A673 (cell line): ENCODE measurements around the gene ROR1. TPM values are rescaled to one million over a fixed set of nuclear protein-coding genes. Genes with fewer than 3 reads are reported as not detected.
"Not testable (repeated sequence)": the region's sequence is repeated elsewhere in the genome, so short reads cannot be mapped to it uniquely, and the experiment has no call there.

Source experiments
- BruUV-seq: library from RNA; stranded (reverse); fragments of 400-500 nt; replicated peaks from 2 replicates; lab custom pipeline; 2021; lab: Mats Ljungman, UMichigan
- CTCF ChIA-PET: fragments of 300-600 bp; sonication (Branson Sonifier 250); formaldehyde crosslinking; loops from one replicate; lab custom pipeline; 2022; ENCODE audit warnings: antibody characterized with exemption; lab: Charles Lee
- POLR2A ChIA-PET: fragments of 300-600 bp; sonication (Branson Sonifier 250); formaldehyde crosslinking; loops from one replicate; lab custom pipeline; 2022; ENCODE audit warnings: antibody characterized with exemption; ENCODE audit not compliant: low non-redundant PET; lab: Charles Lee
- DNase-seq: peaks from one replicate; pipeline ENCODE4 v3.0.0-alpha.2; 2015; ENCODE audit warnings: low spot score
- H3K27ac ChIP-seq: fragments of 200-600 bp; sonication (generic); 2 replicates; pipeline ENCODE4 v1.5.1; 2016; ENCODE audit warnings: mixed run types, low read depth, mild to moderate bottlenecking, mixed read lengths, antibody characterized with exemption, low read length; ENCODE audit not compliant: poor library complexity, severe bottlenecking
- H3K27me3 ChIP-seq: fragments of 200-600 bp; sonication (generic); replicated peaks from 2 replicates; pipeline ENCODE4 v1.6.1; 2017; ENCODE audit warnings: mixed run types, low read depth, mild to moderate bottlenecking, mixed read lengths, antibody characterized with exemption, low read length; ENCODE audit not compliant: insufficient read depth, poor library complexity
- H3K36me3 ChIP-seq: fragments of 200-600 bp; sonication (generic); 2 replicates; pipeline ENCODE4 v1.6.1; 2016; ENCODE audit warnings: mixed run types, mild to moderate bottlenecking, mixed read lengths, antibody characterized with exemption, low read length; ENCODE audit not compliant: insufficient read depth, poor library complexity, severe bottlenecking
- H3K4me1 ChIP-seq: fragments of 200-600 bp; sonication (generic); 2 replicates; pipeline ENCODE4 v1.6.1; 2017; ENCODE audit warnings: mixed run types, mild to moderate bottlenecking, mixed read lengths, antibody characterized with exemption, low read length; ENCODE audit not compliant: insufficient read depth, poor library complexity, severe bottlenecking
- H3K4me3 ChIP-seq: fragments of 200-600 bp; sonication (generic); 2 replicates; pipeline ENCODE4 v1.5.1; 2016; ENCODE audit warnings: low read depth, mixed run types, mild to moderate bottlenecking, mixed read lengths, low read length; ENCODE audit not compliant: poor library complexity, severe bottlenecking
- H3K9me3 ChIP-seq: fragments of 200-600 bp; sonication (generic); 2 replicates; pipeline ENCODE4 v1.6.1; 2016; ENCODE audit warnings: mixed run types, low read depth, mild to moderate bottlenecking, mixed read lengths, antibody characterized with exemption, low read length; ENCODE audit not compliant: poor library complexity, severe bottlenecking
- CTCF ChIP-seq: fragments of 300-800, 200-600 bp; sonication (generic); conservative IDR thresholded peaks from 2 replicates; pipeline ENCODE4 v1.5.1; 2017; ENCODE audit warnings: low read depth, mild to moderate bottlenecking, antibody characterized with exemption, low read length, moderate library complexity, mixed read lengths
- EZH2 ChIP-seq: fragments of 200-600 bp; sonication (generic); IDR thresholded peaks from 2 replicates; pipeline ENCODE4 v1.6.1; 2017; ENCODE audit warnings: borderline replicate concordance, low read depth, mild to moderate bottlenecking, mixed read lengths, antibody characterized with exemption, low read length; ENCODE audit not compliant: poor library complexity, severe bottlenecking
- intact Hi-C: fragments of 100-400 bp; cut with micrococcal nuclease; formaldehyde crosslinking; loops from one replicate; pipeline ENCODE4 v1.10.0; 2022; ENCODE audit not compliant: unreplicated experiment
- total RNA-seq: library from RNA; stranded (reverse); gene quantifications from 2 replicates; pipeline ENCODE4 v1.2.3, GENCODE V29; 2021

Gene ROR1
- total RNA-seq, 1 experiment from 2014 or later: 7.4 TPM

- intact Hi-C loops: loop anchor here (10.0 kb wide), 1 partner anchor 859 kb away; no protein-coding TSS in a partner anchor
- Histone ChIP-seq H3K9me3 (no peaks in the 10 kb centered on the region), H3K4me3 (no peak overlapping the region), H3K4me1 (peaks cover 58% of the 10 kb centered on the region), H3K27me3 (no peaks in the 10 kb centered on the region), H3K36me3 (no peaks in the 10 kb centered on the region), H3K27ac (no peak overlapping the region)
- TF ChIP-seq CTCF: no peak
- no peak for TF ChIP-seq EZH2
- ChIA-PET POLR2A (no interaction called here), CTCF (no interaction called here)
- no TSS peak for BruUV-seq
- DNase-seq: no peak
Measured at GRCh38 chr1:63784083-63784482, 10.3 kb downstream of the ROR1 start.

GRCh38 chr1:63784489-63785390, 10.9 kb downstream of the ROR1 start:
- H3K27me3 ChIP-seq: no peaks in the 10 kb centered on the region
- no peaks in the 10 kb centered on the region for H3K9me3 ChIP-seq
- CTCF ChIA-PET: no interaction called here
- no peaks in the 10 kb centered on the region for H3K36me3 ChIP-seq
- DNase-seq: peak; percentile 63
- no peak for TF ChIP-seq CTCF
- no peak for TF ChIP-seq EZH2
- intact Hi-C loops: loop anchor here (5.0 to 10.0 kb wide), 2 partner anchors 578 to 860 kb away; no protein-coding TSS in a partner anchor
- H3K4me1 ChIP-seq: peaks cover 58% of the 10 kb centered on the region
- no peak overlapping the region for H3K27ac ChIP-seq
- BruUV-seq: no TSS peak
- no peak overlapping the region for H3K4me3 ChIP-seq
- POLR2A ChIA-PET: no interaction called here

- BruUV-seq: not testable (repeated sequence)
Measured at GRCh38 chr1:63787270-63787669, 13.5 kb downstream of the ROR1 start.

More at GRCh38 chr1:63787270-63787669, 13.5 kb downstream of the ROR1 start:
- H3K9me3 ChIP-seq, POLR2A ChIA-PET, CTCF ChIA-PET, H3K36me3 ChIP-seq, H3K4me3 ChIP-seq, H3K27me3 ChIP-seq: not testable (repeated sequence)
- H3K4me1 ChIP-seq: peaks cover 66% of the 10 kb centered on the region
- peak overlapping the region; percentile 69 for H3K27ac ChIP-seq
- intact Hi-C loops: loop anchor here (5.0 to 10.0 kb wide), 2 partner anchors 575 to 862 kb away; no protein-coding TSS in a partner anchor
- peak; percentile 54 for DNase-seq
